GM23248 (cell line): Measurements from ENCODE around the gene KDM5B. TPM values are rescaled to one million over a fixed set of nuclear protein-coding genes. Genes with fewer than 3 reads are reported as not detected.
A peak's percentile ranks its signal among the peaks of the same experiment; 100 is the strongest.

Experiments used
- DNase-seq: peaks from one replicate; pipeline ENCODE4 v3.0.0-alpha.2; 2015
- H2AFZ ChIP-seq: fragments of 200-600 bp; sonication (generic); 2 replicates; pipeline ENCODE4 v1.6.1; 2016; ENCODE audit warnings: antibody characterized with exemption
- H3F3A ChIP-seq: fragments of 200-600 bp; sonication (generic); 2 replicates; pipeline ENCODE4 v1.6.1; 2016; ENCODE audit warnings: mild to moderate bottlenecking, antibody characterized with exemption, mixed run types; ENCODE audit not compliant: insufficient read depth
- H3K27ac ChIP-seq: fragments of 200-600 bp; sonication (generic); 2 replicates; pipeline ENCODE4 v1.5.1; 2016; ENCODE audit warnings: mild to moderate bottlenecking
- H3K27me3 ChIP-seq: fragments of 200-600 bp; sonication (generic); replicated peaks from 2 replicates; pipeline ENCODE4 v1.6.1; 2016; ENCODE audit warnings: mild to moderate bottlenecking; ENCODE audit not compliant: insufficient read depth
- H3K36me3 ChIP-seq: fragments of 200-600 bp; sonication (generic); 2 replicates; pipeline ENCODE4 v1.6.1; 2016; ENCODE audit warnings: low read depth, mild to moderate bottlenecking
- H3K4me1 ChIP-seq: fragments of 200-600 bp; sonication (generic); 2 replicates; pipeline ENCODE4 v1.6.1; 2016; ENCODE audit warnings: mild to moderate bottlenecking; ENCODE audit not compliant: insufficient read depth
- H3K4me2 ChIP-seq: fragments of 200-600 bp; sonication (generic); one replicate; pipeline ENCODE4 v1.6.1; 2016; ENCODE audit warnings: mild to moderate bottlenecking; ENCODE audit not compliant: unreplicated experiment
- H3K4me3 ChIP-seq: fragments of 200-600 bp; sonication (generic); 2 replicates; pipeline ENCODE4 v1.5.1; 2016; ENCODE audit warnings: mild to moderate bottlenecking
- H3K79me2 ChIP-seq: fragments of 200-600 bp; sonication (generic); 2 replicates; pipeline ENCODE4 v1.6.1; 2016; ENCODE audit warnings: mild to moderate bottlenecking; ENCODE audit not compliant: insufficient read depth
- H3K9ac ChIP-seq: fragments of 200-600 bp; sonication (generic); 2 replicates; pipeline ENCODE4 v1.6.1; 2016; ENCODE audit warnings: mild to moderate bottlenecking
- H3K9me2 ChIP-seq: fragments of 200-600 bp; sonication (generic); 2 replicates; pipeline ENCODE4 v1.6.1; 2016; ENCODE audit warnings: mixed run types, mild to moderate bottlenecking, moderate library complexity; ENCODE audit not compliant: insufficient read depth
- H3K9me3 ChIP-seq: fragments of 200-600 bp; sonication (generic); one replicate; pipeline ENCODE4 v1.6.1; 2017; ENCODE audit warnings: low read depth
- H4K20me1 ChIP-seq: fragments of 200-600 bp; sonication (generic); 2 replicates; pipeline ENCODE4 v1.6.0; 2016; ENCODE audit not compliant: insufficient read depth
- EZH2 ChIP-seq: fragments of 200-600 bp; sonication (generic); IDR thresholded peaks from 2 replicates; pipeline ENCODE4 v1.6.1; 2018; ENCODE audit warnings: antibody characterized with exemption, mild to moderate bottlenecking; ENCODE audit not compliant: insufficient read depth, poor library complexity, severe bottlenecking
- EZH2phosphoT487 ChIP-seq: fragments of 200-600 bp; sonication (generic); IDR thresholded peaks from 2 replicates; pipeline ENCODE4 v1.6.1; 2018; ENCODE audit warnings: antibody characterized with exemption, moderate library complexity, mild to moderate bottlenecking, low read depth; ENCODE audit not compliant: insufficient read depth
- WGBS, 2 experiments: methylation state at CpG; one replicate each; pipeline ENCODE4 v1.1.6; 2015 to 2017; ENCODE audit warnings: low lambda C conversion rate in 2 of 2, low coverage in 1 of 2; ENCODE audit errors: missing lambda C conversion rate in 2 of 2; 5-methylcytosine and 5-hydroxymethylcytosine counted together
- in situ Hi-C: fragments of 300-500 bp; cut with MboI; formaldehyde crosslinking; loops from 2 replicates; pipeline ENCODE4 v1.15.0; 2020
- polyA plus RNA-seq: library from polyadenylated mRNA; unstranded; fragments of >200 nt; fragmentation: Nextera tagmentation; extraction: Ambion mirVana; gene quantifications from 2 replicates; pipeline ENCODE4 v1.2.1, GENCODE V29; 2016
- total RNA-seq: library from RNA; depleted of rRNA; stranded (reverse); fragments of >200 nt; shearing (Covaris generic); gene quantifications from 2 replicates; pipeline ENCODE4 v1.2.3, GENCODE V29; 2014

KDM5B gene
- total and polyA plus RNA-seq, 2 experiments from 2014 or later = 64.3 to 79.5 TPM

DNA sequence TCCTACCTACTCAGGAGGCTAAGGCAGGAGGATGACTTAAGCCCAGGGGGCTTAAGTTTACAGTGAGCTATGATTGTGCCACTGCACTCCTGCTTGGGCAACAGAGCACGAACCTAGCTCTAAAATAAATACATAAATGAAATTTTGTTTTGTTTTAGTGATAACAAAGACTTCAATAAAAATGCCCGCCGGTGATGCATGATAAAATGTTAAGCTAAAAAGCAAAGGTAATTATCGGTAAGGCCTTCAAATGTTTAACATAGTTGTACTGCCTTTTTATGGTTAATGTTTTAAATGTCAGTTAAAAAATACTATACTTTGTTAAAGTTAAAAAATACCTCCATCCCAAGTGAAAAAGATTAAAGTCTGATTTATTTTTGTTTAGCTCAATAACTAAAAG lies 27.0 kb downstream of the KDM5B start:
- no peak overlapping the region for H3K27ac ChIP-seq

GRCh38 chr1:202770135-202770534 lies 38.1 kb downstream of the KDM5B start:
- H3F3A ChIP-seq = peaks cover 40% of the 10 kb centered on the region; the same call in 1 of the 2 replicates
- no peak overlapping the region for H3K4me3 ChIP-seq
- no peaks in the 10 kb centered on the region; the same call in 1 of the 2 replicates for H4K20me1 ChIP-seq
- H3K4me1 ChIP-seq = peaks cover 9% of the 10 kb centered on the region
- 98 to 99% methylated on average over 2 of the region's 2 CpGs for WGBS, 2 experiments
- H3K4me2 ChIP-seq = no peak overlapping the region
- peaks cover 73% of the 10 kb centered on the region for H3K36me3 ChIP-seq
- no peaks in the 10 kb centered on the region for H3K9me2 ChIP-seq
- no peak overlapping the region for H2AFZ ChIP-seq
- in situ Hi-C loops = no loop called here
- peaks cover 91% of the 10 kb centered on the region for H3K79me2 ChIP-seq
- DNase-seq = no peak
- no peaks in the 10 kb centered on the region for H3K9me3 ChIP-seq
- no peak overlapping the region for H3K9ac ChIP-seq
- TF ChIP-seq EZH2 (no peak), EZH2phosphoT487 (no peak)
- no peak overlapping the region for H3K27ac ChIP-seq
- no peaks in the 10 kb centered on the region for H3K27me3 ChIP-seq

More for the DNA sequence above, 27.0 kb downstream of the KDM5B start:
- peaks cover 34% of the 10 kb centered on the region for H4K20me1 ChIP-seq
- no peaks in the 10 kb centered on the region for H3K27me3 ChIP-seq
- H3F3A ChIP-seq = 0 out of 2 replicates have a peak, but pooled peaks cover 13% of the 10 kb centered on the region
- H3K9me2 ChIP-seq = no peaks in the 10 kb centered on the region; the same call in 1 of the 2 replicates
- no peak overlapping the region for H3K9ac ChIP-seq
- H3K4me1 ChIP-seq = peaks cover 5% of the 10 kb centered on the region; the same call in 1 of the 2 replicates
- H2AFZ ChIP-seq = no peak overlapping the region
- H3K4me2 ChIP-seq = no peak overlapping the region
- no peak for TF ChIP-seq EZH2
- H3K36me3 ChIP-seq = peaks cover 1% of the 10 kb centered on the region; the same call in 1 of the 2 replicates
- no peak overlapping the region for H3K4me3 ChIP-seq
- 98 to 99% methylated on average over 4 of the region's 4 CpGs for WGBS, 2 experiments
- in situ Hi-C loops = no loop called here
- no peak for DNase-seq
- H3K9me3 ChIP-seq = no peaks in the 10 kb centered on the region
- peaks cover 100% of the 10 kb centered on the region for H3K79me2 ChIP-seq

DNA sequence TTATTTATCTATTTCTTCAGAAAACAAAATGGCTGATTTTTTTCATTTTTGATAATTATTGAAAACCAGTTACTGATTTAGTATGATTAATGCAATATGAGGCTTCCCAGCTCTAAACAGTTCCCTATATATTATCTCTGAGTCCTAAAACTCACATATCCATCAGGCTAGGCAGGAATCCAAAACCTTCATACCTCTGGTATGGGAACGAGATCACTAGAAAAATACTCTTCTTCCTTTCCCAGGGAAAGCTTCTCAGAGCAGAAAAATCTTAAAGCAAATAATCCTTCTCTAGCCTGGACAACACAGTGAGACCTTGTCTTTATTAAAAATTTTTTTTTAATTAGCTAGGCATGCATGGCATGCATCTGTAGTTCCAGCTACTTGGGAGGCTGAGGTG lies 42.5 kb downstream of the KDM5B start:
- Histone ChIP-seq H3F3A (peaks cover 42% of the 10 kb centered on the region), H3K9me3 (no peaks in the 10 kb centered on the region), H3K4me1 (peaks cover 13% of the 10 kb centered on the region), H3K4me3 (no peak overlapping the region), H3K79me2 (peaks cover 84% of the 10 kb centered on the region), H3K27me3 (no peaks in the 10 kb centered on the region), H3K9ac (no peak overlapping the region), H3K27ac (peak overlapping the region; percentile 66), H3K9me2 (no peaks in the 10 kb centered on the region), H3K36me3 (peaks cover 79% of the 10 kb centered on the region), H2AFZ (no peak overlapping the region), H3K4me2 (no peak overlapping the region), H4K20me1 (no peaks in the 10 kb centered on the region)
- 88 to 93% methylated on average over 1 of the region's 1 CpG for WGBS, 2 experiments
- DNase-seq = peak; percentile 74
- TF ChIP-seq EZH2phosphoT487 = no peak
- TF ChIP-seq EZH2 = no peak
- in situ Hi-C loops = no loop called here

DNA sequence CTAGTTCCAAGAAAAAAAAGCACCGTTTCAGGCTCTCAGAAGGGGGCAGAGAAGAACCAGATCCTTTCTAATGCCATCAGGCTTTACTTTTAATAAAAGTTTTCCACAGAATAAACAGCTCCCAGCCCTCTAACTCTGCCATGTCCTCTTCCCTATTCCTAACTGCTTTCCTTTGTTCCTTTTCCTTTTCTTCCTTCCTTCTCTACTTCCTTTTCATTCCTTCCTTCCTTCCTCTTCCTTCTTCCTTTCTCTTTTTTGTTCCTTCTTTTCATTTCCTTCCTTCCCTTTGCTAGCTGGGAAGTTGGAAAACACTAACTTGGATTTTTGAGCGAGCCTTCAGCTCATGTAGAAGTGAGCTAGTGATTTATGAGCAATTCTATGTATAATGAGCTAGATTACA lies 46.2 kb downstream of the KDM5B start:
- no peaks in the 10 kb centered on the region for H3K27me3 ChIP-seq
- DNase-seq = no peak
- H3K4me3 ChIP-seq = no peak overlapping the region
- peaks cover 88% of the 10 kb centered on the region for H3K36me3 ChIP-seq
- no peaks in the 10 kb centered on the region for H4K20me1 ChIP-seq
- no peak overlapping the region for H3K4me2 ChIP-seq
- in situ Hi-C loops = no loop called here
- H3K9me3 ChIP-seq = no peaks in the 10 kb centered on the region
- H2AFZ ChIP-seq = no peak overlapping the region
- H3F3A ChIP-seq = peaks cover 35% of the 10 kb centered on the region
- 52 to 53% methylated on average over 2 of the region's 2 CpGs for WGBS, 2 experiments
- no peak overlapping the region for H3K27ac ChIP-seq
- H3K4me1 ChIP-seq = peaks cover 13% of the 10 kb centered on the region
- no peaks in the 10 kb centered on the region for H3K9me2 ChIP-seq
- TF ChIP-seq EZH2 = no peak
- TF ChIP-seq EZH2phosphoT487 = no peak
- H3K79me2 ChIP-seq = peaks cover 64% of the 10 kb centered on the region
- H3K9ac ChIP-seq = no peak overlapping the region

DNA sequence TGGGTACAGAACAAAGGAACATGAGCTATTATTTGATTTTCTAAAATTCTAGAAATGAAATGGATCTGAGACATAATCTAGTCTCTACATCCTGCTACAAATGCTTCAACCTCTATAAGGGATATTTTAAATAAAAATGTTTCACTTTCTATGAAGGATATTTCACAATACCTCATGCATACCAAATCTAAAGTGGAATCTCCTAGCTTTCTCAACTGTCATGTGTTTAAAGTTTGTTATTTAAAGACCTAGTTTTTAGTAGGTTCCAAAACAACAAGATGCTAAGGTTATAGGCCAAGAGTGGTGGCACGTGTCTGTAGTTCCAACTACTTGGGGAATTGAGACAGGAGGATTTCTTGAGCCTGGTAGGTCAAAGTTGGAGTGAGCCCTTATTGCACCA lies 47.6 kb downstream of the KDM5B start:
- 91 to 95% methylated on average over 1 of the region's 1 CpG for WGBS, 2 experiments
- Histone ChIP-seq H3K9me2 (no peaks in the 10 kb centered on the region), H3K9ac (no peak overlapping the region), H3K4me2 (no peak overlapping the region), H3K4me1 (peaks cover 8% of the 10 kb centered on the region), H2AFZ (no peak overlapping the region), H3K27ac (no peak overlapping the region), H3K79me2 (peaks cover 60% of the 10 kb centered on the region), H3K36me3 (peaks cover 93% of the 10 kb centered on the region), H3F3A (peaks cover 30% of the 10 kb centered on the region), H4K20me1 (no peaks in the 10 kb centered on the region), H3K9me3 (no peaks in the 10 kb centered on the region), H3K4me3 (no peak overlapping the region), H3K27me3 (no peaks in the 10 kb centered on the region)
- TF ChIP-seq EZH2 = no peak
- TF ChIP-seq EZH2phosphoT487 = no peak
- peak; percentile 12 for DNase-seq
- in situ Hi-C loops = no loop called here
